ENCODE data around the gene LRRN3. TPM values are rescaled to one million over a fixed set of nuclear protein-coding genes. Genes with fewer than 3 reads are reported as not detected.
A peak's percentile ranks its signal among the peaks of the same experiment; 100 is the strongest.

LRRN3 gene
- total RNA-seq, 1 donor from 2014 or later: 2.2 TPM

GRCh38 chr7:111085356-111085755 is 5.6 kb upstream of the LRRN3 start:
- H3K79me2 ChIP-seq (ENCODE audit: insufficient read depth, low read length): no peaks in the 10 kb centered on the region
- no peak for TF ChIP-seq EZH2 (IDR thresholded peaks at IDR 0.05; ENCODE audit: insufficient read depth, low read length)
- TF ChIP-seq, protein P1, sequence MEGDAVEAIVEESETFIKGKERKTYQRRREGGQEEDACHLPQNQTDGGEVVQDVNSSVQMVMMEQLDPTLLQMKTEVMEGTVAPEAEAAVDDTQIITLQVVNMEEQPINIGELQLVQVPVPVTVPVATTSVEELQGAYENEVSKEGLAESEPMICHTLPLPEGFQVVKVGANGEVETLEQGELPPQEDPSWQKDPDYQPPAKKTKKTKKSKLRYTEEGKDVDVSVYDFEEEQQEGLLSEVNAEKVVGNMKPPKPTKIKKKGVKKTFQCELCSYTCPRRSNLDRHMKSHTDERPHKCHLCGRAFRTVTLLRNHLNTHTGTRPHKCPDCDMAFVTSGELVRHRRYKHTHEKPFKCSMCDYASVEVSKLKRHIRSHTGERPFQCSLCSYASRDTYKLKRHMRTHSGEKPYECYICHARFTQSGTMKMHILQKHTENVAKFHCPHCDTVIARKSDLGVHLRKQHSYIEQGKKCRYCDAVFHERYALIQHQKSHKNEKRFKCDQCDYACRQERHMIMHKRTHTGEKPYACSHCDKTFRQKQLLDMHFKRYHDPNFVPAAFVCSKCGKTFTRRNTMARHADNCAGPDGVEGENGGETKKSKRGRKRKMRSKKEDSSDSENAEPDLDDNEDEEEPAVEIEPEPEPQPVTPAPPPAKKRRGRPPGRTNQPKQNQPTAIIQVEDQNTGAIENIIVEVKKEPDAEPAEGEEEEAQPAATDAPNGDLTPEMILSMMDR (IDR thresholded peaks at IDR 0.05; ENCODE audit: insufficient read depth, low read depth, low read length): no peak
- H2AFZ ChIP-seq (ENCODE audit: low read depth, low read length): no peak overlapping the region
- H4K20me1 ChIP-seq (ENCODE audit: insufficient read depth, low read length): no peaks in the 10 kb centered on the region
- Mint-ChIP-seq H3K27me3 (ENCODE audit: low read depth, unreplicated experiment) (no peaks in the 10 kb centered on the region), H3K27ac (ENCODE audit: unreplicated experiment) (no peak overlapping the region), H3K4me1 (ENCODE audit: low read depth, unreplicated experiment) (peaks cover 22% of the 10 kb centered on the region), H3K36me3 (ENCODE audit: low read depth, unreplicated experiment) (no peaks in the 10 kb centered on the region), H3K9me3 (ENCODE audit: unreplicated experiment) (no peaks in the 10 kb centered on the region), H3K4me3 (ENCODE audit: unreplicated experiment) (no peak overlapping the region)
- DNase-seq (ENCODE audit: low read depth) (no peak), FAIRE-seq (no peak)
- H3K9me3 ChIP-seq (ENCODE audit: insufficient read depth, low read depth, low read length): no peaks in the 10 kb centered on the region
- no peak overlapping the region for H3K4me3 ChIP-seq (ENCODE audit: insufficient read depth, low read depth, low read length)
- no peak overlapping the region for H3K4me2 ChIP-seq (ENCODE audit: low read length)
- H3K4me1 ChIP-seq (ENCODE audit: insufficient read depth, low read length): peaks cover 22% of the 10 kb centered on the region
- H3K36me3 ChIP-seq (ENCODE audit: insufficient read depth, low read length): no peaks in the 10 kb centered on the region
- H3K27me3 ChIP-seq (ENCODE audit: insufficient read depth, low read length): no peaks in the 10 kb centered on the region
- H3K27ac ChIP-seq (ENCODE audit: low read depth, low read length): no peak overlapping the region
- no peak overlapping the region for H3K9ac ChIP-seq (ENCODE audit: low read length)

- DNase-seq (ENCODE audit: low read depth): peak; percentile 49
These were observed 4.4 kb upstream of the LRRN3 start for GRCh38 chr7:111086532-111086931.

DNA sequence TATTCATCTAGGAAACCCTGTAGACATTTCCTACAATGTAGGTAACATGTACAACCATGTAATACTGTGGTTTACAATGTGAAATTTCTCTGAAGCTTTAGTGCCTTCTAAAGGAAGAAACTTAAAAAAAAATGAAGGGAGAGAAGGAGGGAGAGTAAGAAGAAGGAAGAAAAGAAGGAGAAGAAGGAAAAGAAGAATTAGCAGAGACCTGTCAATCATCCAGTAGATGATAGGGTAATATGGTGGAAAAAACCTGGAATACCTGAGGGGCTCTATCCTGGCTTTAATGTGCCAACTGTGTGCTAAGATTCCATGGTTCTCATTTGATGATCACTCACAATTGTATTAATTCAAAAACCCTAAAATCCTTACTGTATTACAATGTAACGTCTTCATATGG is 2.6 kb upstream of the LRRN3 start:
- Mint-ChIP-seq H3K4me3 (ENCODE audit: unreplicated experiment) (no peak overlapping the region), H3K9me3 (ENCODE audit: unreplicated experiment) (no peaks in the 10 kb centered on the region), H3K4me1 (ENCODE audit: low read depth, unreplicated experiment) (peaks cover 34% of the 10 kb centered on the region), H3K27ac (ENCODE audit: unreplicated experiment) (no peak overlapping the region), H3K36me3 (ENCODE audit: low read depth, unreplicated experiment) (no peaks in the 10 kb centered on the region), H3K27me3 (ENCODE audit: low read depth, unreplicated experiment) (no peaks in the 10 kb centered on the region)
- H3K9ac ChIP-seq (ENCODE audit: low read length): no peak overlapping the region
- DNase-seq (ENCODE audit: low read depth): no peak
- no peaks in the 10 kb centered on the region for H3K9me3 ChIP-seq (ENCODE audit: insufficient read depth, low read depth, low read length)
- no peaks in the 10 kb centered on the region for H3K36me3 ChIP-seq (ENCODE audit: insufficient read depth, low read length)
- H3K27me3 ChIP-seq (ENCODE audit: insufficient read depth, low read length): no peaks in the 10 kb centered on the region
- TF ChIP-seq, protein P1 (IDR thresholded peaks at IDR 0.05; ENCODE audit: insufficient read depth, low read depth, low read length): no peak
- TF ChIP-seq EZH2 (IDR thresholded peaks at IDR 0.05; ENCODE audit: insufficient read depth, low read length): no peak
- H3K27ac ChIP-seq (ENCODE audit: low read depth, low read length): no peak overlapping the region
- H3K4me3 ChIP-seq (ENCODE audit: insufficient read depth, low read depth, low read length): no peak overlapping the region
- no peak overlapping the region for H2AFZ ChIP-seq (ENCODE audit: low read depth, low read length)
- no peak overlapping the region for H3K4me2 ChIP-seq (ENCODE audit: low read length)
- no peak for FAIRE-seq
- no peaks in the 10 kb centered on the region for H3K79me2 ChIP-seq (ENCODE audit: insufficient read depth, low read length)
- peaks cover 6% of the 10 kb centered on the region for H3K4me1 ChIP-seq (ENCODE audit: insufficient read depth, low read length)
- H4K20me1 ChIP-seq (ENCODE audit: insufficient read depth, low read length): no peaks in the 10 kb centered on the region

More at GRCh38 chr7:111086532-111086931, 4.4 kb upstream of the LRRN3 start:
- Histone ChIP-seq H3K9me3 (ENCODE audit: insufficient read depth, low read depth, low read length) (no peaks in the 10 kb centered on the region), H3K4me3 (ENCODE audit: insufficient read depth, low read depth, low read length) (no peak overlapping the region), H3K27ac (ENCODE audit: low read depth, low read length) (no peak overlapping the region), H3K4me1 (ENCODE audit: insufficient read depth, low read length) (peaks cover 19% of the 10 kb centered on the region), H3K4me2 (ENCODE audit: low read length) (no peak overlapping the region), H3K27me3 (ENCODE audit: insufficient read depth, low read length) (no peaks in the 10 kb centered on the region), H3K9ac (ENCODE audit: low read length) (no peak overlapping the region), H2AFZ (ENCODE audit: low read depth, low read length) (no peak overlapping the region), H4K20me1 (ENCODE audit: insufficient read depth, low read length) (no peaks in the 10 kb centered on the region), H3K79me2 (ENCODE audit: insufficient read depth, low read length) (no peaks in the 10 kb centered on the region), H3K36me3 (ENCODE audit: insufficient read depth, low read length) (no peaks in the 10 kb centered on the region)
- Mint-ChIP-seq H3K27ac (ENCODE audit: unreplicated experiment) (no peak overlapping the region), H3K4me3 (ENCODE audit: unreplicated experiment) (no peak overlapping the region), H3K36me3 (ENCODE audit: low read depth, unreplicated experiment) (no peaks in the 10 kb centered on the region), H3K4me1 (ENCODE audit: low read depth, unreplicated experiment) (peaks cover 30% of the 10 kb centered on the region), H3K27me3 (ENCODE audit: low read depth, unreplicated experiment) (no peaks in the 10 kb centered on the region), H3K9me3 (ENCODE audit: unreplicated experiment) (no peaks in the 10 kb centered on the region)
- no peak for FAIRE-seq
- no peak for TF ChIP-seq EZH2 (IDR thresholded peaks at IDR 0.05; ENCODE audit: insufficient read depth, low read length)
- TF ChIP-seq, protein P1 (IDR thresholded peaks at IDR 0.05; ENCODE audit: insufficient read depth, low read depth, low read length): no peak
